HepG2 (cell line): ENCODE data around the gene MS4A3. TPM values are rescaled to one million over a fixed set of nuclear protein-coding genes. Genes with fewer than 3 reads are reported as not detected.

Experiments
- polyA plus RNA-seq, 8 experiments: library from polyadenylated mRNA; depleted of rRNA in 3 of 8; stranded (reverse) in 7 of 8; unstranded in 1 of 8; fragments of >200 nt; fragmentation: Illumina TruSeq in 4 of 8; extraction: Trizol in 4 of 8; gene quantifications; 2 replicates each; pipeline versions ENCODE4 v1.2.1 to v1.2.3, GENCODE V29; 2011 to 2016; ENCODE audit warnings: low read depth in 4 of 8, missing spikeins in 1 of 8, mixed read lengths in 1 of 8; ENCODE audit not compliant: insufficient read depth in 1 of 8
- total RNA-seq, 5 experiments: library from RNA; depleted of rRNA; stranded (reverse); fragments of >200 nt; fragmentation: Illumina TruSeq; extraction: Trizol; gene quantifications; 2 replicates each; pipeline ENCODE4 v1.2.3, GENCODE V29; 2016; ENCODE audit warnings: low read depth in 1 of 5

Gene MS4A3
- total and polyA plus RNA-seq, 2 of the 13 experiments (the other 11 are each of a cell fraction or from before 2014, with no cell fraction given) = not detected

Other genes starting within 250 kb of the MS4A3 start
- gene MRPL16, start 245.9 kb upstream of the MS4A3 start, total RNA-seq (2016; rRNA removed; fragmentation: Illumina TruSeq; extraction: Trizol) = 62.6 and 77.8 TPM in 2 replicates
- gene MRPL16, start 245.9 kb upstream of the MS4A3 start, polyA plus RNA-seq (2011; rRNA removed) = 40.3 and 45.3 TPM in 2 replicates
- gene CBLIF, start 211.2 kb upstream of the MS4A3 start, total RNA-seq (2016; rRNA removed; fragmentation: Illumina TruSeq; extraction: Trizol) = not detected in 2 replicates
- gene CBLIF, start 211.2 kb upstream of the MS4A3 start, polyA plus RNA-seq (2011; rRNA removed) = not detected in 2 replicates
- gene TCN1, start 190.2 kb upstream of the MS4A3 start, total RNA-seq (2016; rRNA removed; fragmentation: Illumina TruSeq; extraction: Trizol) = not detected in 2 replicates
- 0.05 TPM in 1 of 2 replicates, not detected in the other for gene TCN1, start 190.2 kb upstream of the MS4A3 start, polyA plus RNA-seq (2011; rRNA removed)
- not detected in 2 replicates for gene OOSP3, start 177.9 kb upstream of the MS4A3 start, total RNA-seq (2016; rRNA removed; fragmentation: Illumina TruSeq; extraction: Trizol)
- not detected in 2 replicates for gene OOSP3, start 177.9 kb upstream of the MS4A3 start, polyA plus RNA-seq (2011; rRNA removed)
- not detected in 2 replicates for gene OOSP1, start 118.2 kb upstream of the MS4A3 start, total RNA-seq (2016; rRNA removed; fragmentation: Illumina TruSeq; extraction: Trizol)
- not detected in 2 replicates for gene OOSP1, start 118.2 kb upstream of the MS4A3 start, polyA plus RNA-seq (2011; rRNA removed)
- not detected in 2 replicates for gene OOSP4A, start 92.6 kb upstream of the MS4A3 start, total RNA-seq (2016; rRNA removed; fragmentation: Illumina TruSeq; extraction: Trizol)
- gene OOSP4A, start 92.6 kb upstream of the MS4A3 start, polyA plus RNA-seq (2011; rRNA removed) = not detected in 2 replicates
- not detected in 2 replicates for gene OOSP4B, start 39.5 kb upstream of the MS4A3 start, total RNA-seq (2016; rRNA removed; fragmentation: Illumina TruSeq; extraction: Trizol)
- gene OOSP4B, start 39.5 kb upstream of the MS4A3 start, polyA plus RNA-seq (2011; rRNA removed) = not detected in 2 replicates
- not detected in 2 replicates for gene OOSP2, start 16.3 kb upstream of the MS4A3 start, total RNA-seq (2016; rRNA removed; fragmentation: Illumina TruSeq; extraction: Trizol)
- gene OOSP2, start 16.3 kb upstream of the MS4A3 start, polyA plus RNA-seq (2011; rRNA removed) = not detected in 2 replicates
- not detected in 2 replicates for gene MS4A2, start 32.0 kb downstream of the MS4A3 start, total RNA-seq (2016; rRNA removed; fragmentation: Illumina TruSeq; extraction: Trizol)
- not detected in 2 replicates for gene MS4A2, start 32.0 kb downstream of the MS4A3 start, polyA plus RNA-seq (2011; rRNA removed)
- gene MS4A6A, start 126.4 kb downstream of the MS4A3 start, total RNA-seq (2016; rRNA removed; fragmentation: Illumina TruSeq; extraction: Trizol) = not detected in 2 replicates
- not detected in 2 replicates for gene MS4A6A, start 126.4 kb downstream of the MS4A3 start, polyA plus RNA-seq (2011; rRNA removed)
- not detected in 2 replicates for gene MS4A4E, start 186.5 kb downstream of the MS4A3 start, total RNA-seq (2016; rRNA removed; fragmentation: Illumina TruSeq; extraction: Trizol)
- not detected in 2 replicates for gene MS4A4E, start 186.5 kb downstream of the MS4A3 start, polyA plus RNA-seq (2011; rRNA removed)
- not detected in 2 replicates for gene MS4A4A, start 224.0 kb downstream of the MS4A3 start, total RNA-seq (2016; rRNA removed; fragmentation: Illumina TruSeq; extraction: Trizol)
- gene MS4A4A, start 224.0 kb downstream of the MS4A3 start, polyA plus RNA-seq (2011; rRNA removed) = not detected in 2 replicates